ENCODE measurements around the gene DPF3. TPM values are rescaled to one million over a fixed set of nuclear protein-coding genes. Genes with fewer than 3 reads are reported as not detected.

DPF3 gene
- total and polyA plus RNA-seq, 2 donors (not counting 1 experiment from before 2014, with no cell fraction given), result 3.4 to 10.2 TPM

GRCh38 chr14:72591391-72591790 is 302.5 kb downstream of the DPF3 start:
- H3K27me3 Mint-ChIP-seq, result no peaks in the 10 kb centered on the region

More at GRCh38 chr14:72591391-72591790, 302.5 kb downstream of the DPF3 start:
- Histone ChIP-seq H3K4me3 (ENCODE audit: control extremely low read depth in 1 of 5, extremely low read depth in 1 of 5, insufficient read depth in 1 of 5, low read depth in 2 of 5, low read length in 4 of 5) (no peak overlapping the region), H3K9ac (ENCODE audit: low read length) (no peak overlapping the region), H3K27ac (ENCODE audit: low read length in 2 of 2) (no peak overlapping the region), H3K27me3 (replicated peaks in 1 of 4; ENCODE audit: control extremely low read depth in 1 of 4, control insufficient read depth in 3 of 4, insufficient read depth in 4 of 4, low read length in 3 of 4) (no peaks in the 10 kb centered on the region), H3K4me2 (replicated peaks; ENCODE audit: low read depth, low read length, poor library complexity, severe bottlenecking) (no peak overlapping the region), H3K4me1 (ENCODE audit: control insufficient read depth in 2 of 2, insufficient read depth in 2 of 2, low read length in 2 of 2) (peaks cover 41 to 45% of the 10 kb centered on the region in 2 donors), H3K9me3 (ENCODE audit: control extremely low read depth in 1 of 3, control insufficient read depth in 2 of 3, insufficient read depth in 1 of 3, low read length in 2 of 3) (peaks cover 0 to 1% (median 0%) of the 10 kb centered on the region in 3 donors), H3K36me3 (replicated peaks in 1 of 2; ENCODE audit: control extremely low read depth in 1 of 2, control insufficient read depth in 1 of 2, extremely low read depth in 1 of 2, insufficient read depth in 2 of 2, low read length in 1 of 2) (no peaks in the 10 kb centered on the region), H3K79me2 (ENCODE audit: control insufficient read depth, insufficient read depth, low read length) (no peaks in the 10 kb centered on the region), H2AFZ (ENCODE audit: insufficient read depth, low read depth, low read length, poor library complexity, severe bottlenecking) (no peak overlapping the region), H4K20me1 (ENCODE audit: control insufficient read depth, insufficient read depth, low read length, poor library complexity, severe bottlenecking) (no peaks in the 10 kb centered on the region)
- no peak for DNase-seq
- ChIA-PET CTCF (no interaction called here), POLR2A (no interaction called here)
- Mint-ChIP-seq H3K4me1 (peaks cover 59% of the 10 kb centered on the region), H3K9me3 (ENCODE audit: insufficient read depth) (no peaks in the 10 kb centered on the region), H3K27ac (no peak overlapping the region), H3K4me3 (no peak overlapping the region)
- TF ChIP-seq CTCF (IDR thresholded peaks at IDR 0.05) (no peak), EZH2 (IDR thresholded peaks at IDR 0.05; ENCODE audit: borderline replicate concordance, insufficient read depth, low read depth, low read length, poor library complexity, severe bottlenecking) (no peak)
- intact Hi-C loops (cut with micrococcal nuclease), result loop anchor here (10.0 kb wide), 1 partner anchor 303 kb away; the partner anchor contains the start of gene DPF3
- 80% methylated on average over 1 of the region's 4 CpGs for WGBS (ENCODE audit: insufficient coverage)
- no peak for ATAC-seq (ENCODE audit: low read depth)

Data from B cell (primary cell).